HEK293T (cell line): Measurements from ENCODE around the gene HLA-DQB2.

ENCODE experiments used
- ARNT ChIP-seq: fragments of 450-650 bp; IDR thresholded peaks from 2 replicates; pipeline ENCODE4 v1.6.1; 2017; ENCODE audit warnings: mild to moderate bottlenecking
- CTBP1 ChIP-seq: fragments of 450-650 bp; IDR thresholded peaks from 2 replicates; pipeline ENCODE4 v1.6.1; 2016; ENCODE audit warnings: borderline replicate concordance
- ELF4 ChIP-seq: fragments of 450-650 bp; IDR thresholded peaks from 2 replicates; pipeline ENCODE4 v1.6.1; 2017; ENCODE audit warnings: antibody characterized with exemption
- FOXK2 ChIP-seq: fragments of 450-650 bp; IDR thresholded peaks from 2 replicates; pipeline ENCODE4 v1.6.1; 2016; ENCODE audit warnings: mild to moderate bottlenecking
- FOXM1 ChIP-seq: fragments of 450-650 bp; IDR thresholded peaks from 2 replicates; pipeline ENCODE4 v1.6.1; 2017; ENCODE audit warnings: mild to moderate bottlenecking, borderline replicate concordance
- HDGF ChIP-seq: fragments of 450-650 bp; IDR thresholded peaks from 2 replicates; pipeline ENCODE4 v1.6.1; 2017; ENCODE audit warnings: antibody characterized with exemption, borderline replicate concordance
- L3MBTL2 ChIP-seq: fragments of 450-650 bp; conservative IDR thresholded peaks from 2 replicates; pipeline ENCODE4 v1.6.1; 2016; ENCODE audit warnings: mild to moderate bottlenecking
- NFRKB ChIP-seq: fragments of 450-650 bp; IDR thresholded peaks from 2 replicates; pipeline ENCODE4 v1.6.1; 2016; ENCODE audit warnings: mild to moderate bottlenecking, moderate library complexity
- PKNOX1 ChIP-seq: fragments of 450-650 bp; IDR thresholded peaks from 2 replicates; pipeline ENCODE4 v1.6.1; 2016
- SP1 ChIP-seq: fragments of 450-650 bp; IDR thresholded peaks from 2 replicates; pipeline ENCODE4 v1.6.1; 2017
- SUZ12 ChIP-seq: fragments of 450-650 bp; IDR thresholded peaks from 2 replicates; pipeline ENCODE4 v1.6.1; 2016; ENCODE audit warnings: mild to moderate bottlenecking
- TARDBP ChIP-seq: fragments of 450-650 bp; IDR thresholded peaks from 2 replicates; pipeline ENCODE4 v1.6.1; 2016
- ZNF384 ChIP-seq: fragments of 450-650 bp; IDR thresholded peaks from 2 replicates; pipeline ENCODE4 v1.6.1; 2016

GRCh38 chr6:32799740-32800139, 36.4 kb upstream of the HLA-DQB2 start:
- TF ChIP-seq HDGF (no peak), ZNF384 (no peak), SUZ12 (no peak), PKNOX1 (no peak), L3MBTL2 (no peak), FOXM1 (no peak), ARNT (no peak), NFRKB (no peak), FOXK2 (no peak), ELF4 (no peak), SP1 (no peak), TARDBP (no peak), CTBP1 (no peak)
